HG03575 (cell line): ENCODE results near the gene NCR3LG1.

Source experiments
- ATAC-seq: cut with Tn5 transposase; IDR thresholded peaks from one replicate; pipeline ENCODE4 v1.9.1; 2021; ENCODE audit not compliant: unreplicated experiment, insufficient number of reproducible peaks, low FRiP score; ENCODE audit errors: extremely low read depth

The NCR3LG1 gene, protein sequence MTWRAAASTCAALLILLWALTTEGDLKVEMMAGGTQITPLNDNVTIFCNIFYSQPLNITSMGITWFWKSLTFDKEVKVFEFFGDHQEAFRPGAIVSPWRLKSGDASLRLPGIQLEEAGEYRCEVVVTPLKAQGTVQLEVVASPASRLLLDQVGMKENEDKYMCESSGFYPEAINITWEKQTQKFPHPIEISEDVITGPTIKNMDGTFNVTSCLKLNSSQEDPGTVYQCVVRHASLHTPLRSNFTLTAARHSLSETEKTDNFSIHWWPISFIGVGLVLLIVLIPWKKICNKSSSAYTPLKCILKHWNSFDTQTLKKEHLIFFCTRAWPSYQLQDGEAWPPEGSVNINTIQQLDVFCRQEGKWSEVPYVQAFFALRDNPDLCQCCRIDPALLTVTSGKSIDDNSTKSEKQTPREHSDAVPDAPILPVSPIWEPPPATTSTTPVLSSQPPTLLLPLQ

DNA sequence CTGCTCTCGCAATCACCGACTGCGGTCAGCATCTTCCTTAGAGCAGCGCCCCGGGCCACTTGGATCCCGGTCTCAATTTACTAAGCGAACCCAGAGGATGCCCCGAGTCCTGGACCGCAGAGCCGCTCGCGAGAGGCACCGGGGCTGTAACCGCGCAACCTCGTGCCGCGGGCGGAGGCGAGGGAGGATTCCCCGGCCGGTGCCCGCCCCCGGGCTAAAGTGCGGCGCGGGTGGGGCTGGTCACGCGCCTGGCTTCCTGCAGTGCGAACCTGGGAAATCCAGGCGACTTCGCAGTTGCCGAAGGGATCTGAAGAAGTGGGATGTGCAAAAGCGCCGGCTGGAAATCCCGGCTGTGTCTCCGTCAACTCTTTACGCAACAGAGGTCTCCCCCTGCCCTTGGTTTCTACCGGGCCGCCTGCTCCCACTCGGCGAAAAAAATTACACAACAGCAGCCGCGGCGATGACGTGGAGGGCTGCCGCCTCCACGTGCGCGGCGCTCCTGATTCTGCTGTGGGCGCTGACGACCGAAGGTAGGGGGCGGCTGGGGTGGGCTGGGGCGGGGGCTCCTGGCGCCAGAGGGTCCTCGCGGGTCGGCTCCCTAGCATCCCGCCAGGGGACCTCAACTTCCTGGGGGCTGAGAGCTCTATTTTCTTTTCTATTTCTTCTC is at the start of gene NCR3LG1:
TSS of gene NCR3LG1 (plus strand) at position 291 of the 667 bp plus-strand sequence. CDS start at position 461, 170 bp downstream.
- no peak for ATAC-seq

DNA sequence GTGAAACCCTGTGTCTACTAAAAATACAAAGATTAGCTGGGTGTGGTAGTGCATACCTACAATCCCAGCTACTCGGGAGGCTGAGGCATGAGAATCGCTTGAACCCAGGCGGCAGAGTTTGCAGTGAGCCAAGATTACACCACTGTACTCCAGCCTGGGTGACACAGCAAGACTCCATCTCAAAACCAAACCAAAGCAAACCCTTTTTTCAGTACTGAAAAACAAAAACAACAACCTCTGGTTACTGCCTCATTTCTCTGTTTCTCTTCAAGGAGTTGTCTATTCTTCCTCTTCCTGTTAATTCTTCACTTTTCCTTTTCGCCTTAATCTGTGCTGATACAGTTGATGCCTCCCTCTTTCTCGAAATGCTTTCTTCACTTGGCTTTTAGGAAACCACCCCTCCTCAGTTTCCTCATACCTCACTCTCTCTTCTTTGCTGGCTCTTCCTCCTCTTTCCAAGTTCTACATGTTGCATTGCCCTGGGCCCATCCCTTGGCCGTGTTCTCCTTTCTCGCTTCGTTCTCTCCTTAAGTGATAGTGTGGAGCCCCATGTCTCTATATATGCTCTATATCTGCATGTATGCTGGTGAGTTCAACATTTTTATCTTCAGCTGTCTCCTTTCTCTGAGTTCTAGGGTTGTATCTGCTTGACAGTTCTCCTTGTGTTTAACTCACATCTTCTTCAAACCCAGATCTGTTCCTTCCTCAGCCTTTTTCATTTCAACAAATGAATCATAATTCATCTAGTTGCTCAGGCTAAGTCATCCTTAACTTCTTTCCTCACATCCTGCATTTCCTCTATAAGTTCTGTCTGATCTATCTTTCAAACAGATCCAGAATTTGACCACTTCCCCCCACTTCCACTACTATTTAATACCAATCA is 38.0 kb upstream of the NCR3LG1 start:
- no peak for ATAC-seq

DNA sequence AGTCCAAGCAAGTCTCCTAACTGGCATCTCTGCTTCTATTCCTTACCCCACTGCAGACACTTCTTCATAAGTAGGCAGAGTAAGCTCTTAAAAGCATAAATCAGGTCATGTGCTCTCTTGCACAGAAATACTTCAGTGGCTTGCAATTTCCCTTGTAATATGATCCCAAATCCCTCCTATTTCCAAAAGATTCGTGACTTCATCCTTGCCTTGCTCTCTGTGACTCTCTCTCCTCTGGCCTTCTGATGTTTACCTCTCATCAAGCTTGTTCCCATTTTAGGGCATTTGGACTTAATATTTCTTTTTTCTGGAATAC is 37.4 kb upstream of the NCR3LG1 start:
- no peak for ATAC-seq

DNA sequence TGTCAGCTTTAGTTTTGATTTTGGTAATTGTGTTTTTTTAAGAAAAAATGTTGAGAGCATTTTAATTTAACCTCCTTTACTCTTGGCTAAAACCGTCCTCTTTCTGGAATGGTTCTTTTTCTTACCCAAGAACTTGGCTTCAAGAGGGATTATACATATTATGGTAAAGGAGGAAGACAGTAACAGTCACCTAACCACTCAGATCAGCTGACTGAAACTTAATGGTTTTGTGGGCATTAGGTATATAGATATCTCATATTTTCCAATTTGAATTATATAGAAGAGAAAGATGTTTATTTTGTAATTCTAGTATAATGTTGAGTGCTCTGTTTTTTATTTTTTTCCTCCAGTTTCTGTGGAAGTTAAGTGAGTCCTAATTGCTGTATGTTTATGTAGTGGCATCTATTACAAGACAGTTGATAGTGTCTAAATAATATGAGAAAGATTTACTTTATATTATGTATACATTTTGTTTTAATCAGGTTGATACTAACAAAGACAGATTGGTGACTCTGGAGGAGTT is 36.6 kb upstream of the NCR3LG1 start:
- no peak for ATAC-seq

DNA sequence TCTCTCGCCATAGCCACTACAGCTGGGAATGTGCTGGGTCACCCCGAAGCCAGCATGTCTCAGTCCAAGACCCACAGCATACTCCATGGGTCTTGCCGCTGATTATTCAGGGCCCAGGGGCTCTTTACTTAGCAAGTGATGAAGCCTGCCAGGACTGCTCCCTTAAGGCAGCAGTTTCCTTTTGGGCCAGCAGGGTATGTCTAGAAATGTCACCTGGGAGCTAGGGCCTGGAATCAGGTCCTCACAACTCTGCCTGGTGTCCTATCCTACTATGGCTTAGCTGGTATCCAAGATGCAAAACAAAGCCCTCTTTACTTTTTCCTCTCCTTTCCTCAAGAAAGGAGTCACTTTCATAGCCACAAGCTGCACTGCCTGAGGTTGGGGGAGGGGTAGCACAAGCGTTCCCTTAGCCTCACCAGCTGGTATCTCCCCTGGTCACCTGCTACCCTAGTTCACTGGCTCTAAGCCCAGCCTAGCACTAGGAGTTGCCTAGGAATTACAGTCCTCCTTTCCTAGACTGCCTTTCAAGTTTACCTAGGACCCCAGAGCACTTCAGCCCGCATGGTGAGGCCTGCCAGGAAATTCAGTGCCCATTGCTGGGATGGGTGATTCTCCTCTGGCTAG is 22.6 kb upstream of the NCR3LG1 start:
- no peak for ATAC-seq

DNA sequence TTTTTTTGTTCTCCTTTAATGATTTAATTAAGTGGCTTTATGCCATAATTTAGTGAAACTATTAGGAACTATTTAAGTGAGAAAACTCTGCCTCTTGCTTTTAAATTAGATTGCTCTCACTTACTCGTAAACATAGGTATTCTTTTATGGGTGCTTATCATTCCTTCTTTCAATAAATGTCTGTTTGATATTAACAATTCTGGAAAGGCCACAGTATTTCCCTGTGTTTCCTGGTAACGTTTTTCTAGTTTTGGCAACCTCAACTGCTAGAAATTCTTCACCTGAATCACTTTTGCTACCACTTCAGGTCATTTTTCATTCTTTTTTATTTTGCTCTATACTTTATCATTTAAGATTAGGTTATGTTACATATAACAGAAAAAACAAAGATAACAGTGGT is 19.9 kb upstream of the NCR3LG1 start:
- ATAC-seq = no peak

DNA sequence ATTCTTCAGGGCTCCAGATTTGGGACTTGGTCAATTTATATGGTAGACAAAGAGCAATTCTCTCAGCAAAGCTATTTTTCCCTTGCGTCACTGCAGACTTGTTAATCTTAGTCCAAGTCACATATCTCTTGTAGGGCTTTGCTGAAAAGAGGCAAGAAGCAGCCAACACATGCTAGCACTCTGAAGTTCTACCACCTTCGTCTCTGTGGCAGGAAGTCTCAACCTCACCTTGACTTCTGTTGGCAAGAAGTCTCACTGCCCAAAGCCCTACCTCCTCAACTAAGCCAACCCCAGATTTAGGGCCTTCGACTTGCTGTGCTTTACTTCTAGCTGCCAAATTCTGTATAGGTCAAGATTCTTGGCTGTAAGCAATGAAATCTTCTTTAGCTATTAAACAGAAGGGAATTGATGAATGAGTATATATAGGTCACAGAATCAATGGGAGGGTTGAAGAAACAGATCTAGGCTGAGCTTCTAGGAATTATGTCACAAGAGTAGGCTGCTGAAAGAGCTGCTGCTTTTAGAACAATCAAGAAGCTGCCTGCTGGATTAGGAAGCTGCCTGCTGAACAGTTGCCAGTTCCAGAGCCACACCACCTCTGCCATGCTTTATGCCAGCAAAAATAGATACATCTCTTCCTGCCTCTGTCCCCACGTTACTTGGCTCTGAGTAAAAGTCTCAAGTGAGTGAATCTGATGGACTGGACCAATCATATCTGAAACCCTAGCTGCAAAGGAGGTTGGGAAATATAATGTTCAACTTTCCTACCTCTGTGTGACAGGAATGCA is 17.6 kb upstream of the NCR3LG1 start:
- no peak for ATAC-seq

DNA sequence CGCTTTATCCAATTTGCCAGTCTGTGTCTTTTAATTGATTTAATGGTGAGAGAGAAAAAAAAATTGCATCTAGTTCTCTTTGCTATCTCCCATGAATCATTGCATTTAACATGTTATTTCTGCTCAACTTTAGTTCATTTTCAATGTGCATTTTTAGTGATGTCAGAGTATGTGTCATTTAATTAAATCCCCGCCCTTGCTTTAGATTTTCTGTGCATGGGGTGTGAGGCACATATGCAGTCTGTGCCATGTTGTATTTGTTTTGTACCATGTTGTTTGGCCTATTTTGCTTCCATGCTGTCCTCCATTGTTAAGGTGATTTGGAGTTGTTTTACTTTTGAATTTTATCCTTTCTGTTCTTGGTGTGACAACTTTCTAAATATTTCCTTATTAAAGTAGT is 8.3 kb upstream of the NCR3LG1 start:
- ATAC-seq = no peak

DNA sequence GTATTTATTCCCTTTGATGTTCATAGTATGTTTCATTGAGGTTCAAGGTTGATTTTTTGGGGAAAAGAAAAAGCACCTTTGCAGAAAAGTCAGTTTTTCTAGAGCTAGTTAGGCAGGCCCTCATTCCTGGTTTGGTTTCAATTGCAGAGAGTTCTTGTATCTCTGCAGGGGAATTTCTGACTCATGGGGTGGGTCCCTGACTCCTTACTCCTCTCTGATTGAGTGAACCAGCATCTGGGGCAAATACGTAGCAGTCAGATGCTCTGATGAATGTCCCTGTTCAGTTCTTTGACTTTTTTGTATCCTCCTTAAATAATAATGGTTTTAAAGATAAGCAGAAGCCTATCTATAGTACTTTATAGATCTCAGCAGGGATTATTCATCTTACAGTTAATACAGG is 7.7 kb upstream of the NCR3LG1 start:
- ATAC-seq = no peak

DNA sequence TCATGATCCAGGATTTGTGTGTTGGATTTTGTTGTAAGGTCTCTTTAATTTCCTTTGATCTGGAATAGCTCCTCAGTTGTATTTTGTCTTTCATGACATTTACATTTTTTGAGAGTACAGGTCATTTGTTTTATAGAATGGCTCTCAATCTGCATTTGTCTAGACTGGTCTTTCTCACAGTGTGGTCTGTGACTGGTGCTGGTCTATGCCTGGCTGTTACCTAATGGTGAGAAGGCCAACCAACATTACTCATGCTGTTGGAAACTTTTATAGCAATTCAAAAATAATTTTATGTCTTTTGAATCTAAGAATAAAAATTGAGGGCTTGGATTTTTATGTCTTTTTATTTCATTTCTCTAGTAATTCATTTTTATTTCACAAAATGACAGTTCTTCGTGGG is 3.9 kb upstream of the NCR3LG1 start:
- ATAC-seq = no peak

DNA sequence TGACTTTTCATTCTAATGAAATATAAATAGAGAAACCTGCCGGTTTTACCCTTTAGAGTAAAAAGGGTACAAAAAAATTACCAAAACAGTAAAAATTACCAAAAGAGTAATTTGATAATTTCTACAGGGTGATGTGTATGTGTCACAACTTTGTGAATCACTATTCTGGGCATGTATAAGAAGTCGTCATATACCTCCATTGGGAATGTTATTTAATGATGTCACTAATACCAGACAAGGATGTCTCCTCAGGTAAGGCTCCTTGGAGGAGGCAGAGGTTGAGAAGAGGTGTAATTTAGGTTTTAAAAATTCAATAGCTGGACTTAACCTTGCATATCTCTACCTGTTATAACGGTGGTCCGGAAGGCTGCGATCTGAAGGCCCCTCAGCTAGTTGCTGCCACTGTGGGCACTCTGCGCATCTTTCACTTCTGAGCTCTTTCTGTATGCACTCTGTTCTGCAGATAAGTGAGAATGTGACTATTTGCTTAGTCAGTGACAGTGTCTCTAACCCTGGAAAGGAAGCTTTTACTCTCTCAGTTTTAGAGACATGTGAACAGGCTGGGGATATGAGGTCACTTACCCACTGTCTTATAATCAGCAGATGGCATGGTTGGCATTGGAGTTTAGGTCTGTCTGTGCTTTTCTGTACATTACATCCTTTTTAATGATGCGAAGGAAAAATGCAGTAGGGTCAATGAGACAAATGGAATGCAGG is 987 bp upstream of the NCR3LG1 start:
- ATAC-seq = no peak

DNA sequence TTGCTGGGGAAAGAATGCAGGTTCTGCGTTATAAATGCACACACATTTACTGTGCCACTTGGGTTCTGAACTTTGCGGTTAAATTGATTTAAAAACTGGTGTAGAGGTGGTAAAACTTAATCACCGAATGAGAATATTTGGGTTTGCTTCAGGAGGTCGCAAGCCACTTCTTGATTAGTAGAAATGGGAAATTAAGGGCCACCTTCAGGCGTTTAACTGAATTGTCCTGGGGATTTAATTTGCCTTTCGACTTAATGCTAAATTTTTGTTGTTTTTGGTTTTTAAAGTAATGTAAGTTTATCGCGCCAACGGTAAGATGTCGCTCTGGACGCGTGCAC is 459 bp upstream of the NCR3LG1 start:
- no peak for ATAC-seq

DNA sequence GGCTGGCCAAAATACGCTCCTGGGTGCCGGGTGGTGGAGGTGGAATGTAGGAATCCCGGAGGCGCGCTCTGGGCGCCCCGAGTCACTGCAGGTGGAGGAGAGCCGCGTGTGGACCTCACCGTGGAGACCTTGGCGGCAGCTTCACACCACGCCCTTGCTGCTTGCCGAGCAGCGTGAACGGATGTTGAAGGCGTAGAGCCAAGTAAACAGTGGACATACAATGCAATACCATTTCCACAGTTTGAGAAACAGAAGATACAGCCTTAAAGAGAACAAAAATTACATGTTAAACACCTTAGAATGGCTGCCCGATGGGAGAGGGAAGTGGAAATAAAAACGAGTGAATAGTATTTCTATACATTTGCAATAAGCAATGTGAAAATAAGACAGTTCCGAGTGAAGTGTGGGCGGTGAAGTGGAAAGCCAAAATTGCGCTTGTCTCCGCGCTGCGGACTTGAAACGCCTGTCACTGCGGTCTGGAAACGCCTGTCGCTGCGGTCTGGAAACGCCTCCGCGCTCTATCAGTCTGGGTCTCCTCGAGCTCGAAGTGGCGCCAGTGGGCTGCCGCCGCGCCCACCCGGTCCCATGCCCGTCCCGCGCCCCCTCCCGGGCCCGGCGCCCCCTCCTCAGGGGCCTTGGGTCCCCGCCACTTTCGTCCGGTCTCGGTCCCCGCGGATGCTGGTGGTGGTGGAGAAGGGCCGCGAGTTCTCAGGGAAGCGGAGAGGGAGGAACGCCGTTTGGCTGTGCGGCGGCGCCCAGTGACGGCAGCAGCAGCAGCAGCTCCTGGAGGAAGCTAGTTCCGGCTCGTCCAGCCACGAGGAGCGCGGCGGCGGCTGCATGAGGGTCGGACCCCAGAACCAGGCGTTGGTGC is 1.6 kb downstream of the NCR3LG1 start:
- ATAC-seq = no peak

DNA sequence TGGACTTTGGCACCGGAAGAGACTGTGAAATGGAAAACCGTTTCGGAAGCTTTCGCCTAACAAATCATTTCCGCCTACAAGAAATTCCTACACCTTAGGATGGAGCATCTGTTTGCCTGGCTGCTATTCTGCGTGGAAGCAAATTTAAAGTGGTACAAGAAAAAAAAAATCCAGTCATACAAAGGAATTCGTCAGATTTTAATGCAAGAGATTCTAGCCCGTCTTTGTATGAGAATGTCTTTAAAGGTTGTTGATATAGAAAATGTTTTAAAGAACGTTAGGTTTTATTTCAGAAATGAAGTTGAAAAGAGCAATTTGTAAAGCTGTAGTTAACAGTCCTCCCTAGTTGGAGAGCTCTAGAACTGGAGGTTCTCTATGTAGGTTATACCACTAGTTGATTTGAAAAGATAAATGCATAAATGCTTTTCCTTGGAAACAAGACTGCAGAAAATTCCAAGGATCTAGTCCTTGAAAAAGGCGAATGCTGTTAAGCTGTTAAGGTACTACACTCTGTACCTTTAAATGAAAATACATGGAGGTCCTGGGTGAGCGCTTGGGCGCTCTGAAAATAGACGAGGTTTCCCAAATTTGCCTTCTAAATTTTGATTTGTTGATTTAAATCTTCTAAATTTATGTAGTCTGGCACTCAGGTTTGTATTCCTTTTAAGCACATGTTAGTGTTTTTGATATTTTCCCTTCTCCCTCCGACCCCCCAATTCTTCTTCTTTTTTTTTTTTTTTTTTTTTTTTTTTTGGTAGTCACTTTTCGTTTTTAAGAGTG is 2.4 kb downstream of the NCR3LG1 start:
- no peak for ATAC-seq

DNA sequence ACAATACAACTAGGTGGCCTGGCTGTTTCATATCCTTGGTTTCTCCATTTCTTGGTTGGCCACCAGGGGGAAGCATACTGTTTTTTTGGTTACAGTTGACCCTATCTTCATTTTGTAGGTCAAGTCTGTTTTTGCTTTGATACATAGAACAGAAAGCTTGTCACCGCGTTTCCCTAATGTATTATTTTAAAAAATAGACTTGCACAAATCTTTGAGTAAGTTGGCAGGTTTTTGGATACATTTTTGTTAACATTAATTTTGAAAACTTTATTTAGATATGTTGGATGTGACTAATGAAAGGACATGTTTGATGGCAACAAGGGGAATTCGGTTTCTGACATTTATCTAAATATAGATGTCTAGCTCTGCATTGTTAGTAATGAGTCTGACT is 3.0 kb downstream of the NCR3LG1 start:
- ATAC-seq = no peak

DNA sequence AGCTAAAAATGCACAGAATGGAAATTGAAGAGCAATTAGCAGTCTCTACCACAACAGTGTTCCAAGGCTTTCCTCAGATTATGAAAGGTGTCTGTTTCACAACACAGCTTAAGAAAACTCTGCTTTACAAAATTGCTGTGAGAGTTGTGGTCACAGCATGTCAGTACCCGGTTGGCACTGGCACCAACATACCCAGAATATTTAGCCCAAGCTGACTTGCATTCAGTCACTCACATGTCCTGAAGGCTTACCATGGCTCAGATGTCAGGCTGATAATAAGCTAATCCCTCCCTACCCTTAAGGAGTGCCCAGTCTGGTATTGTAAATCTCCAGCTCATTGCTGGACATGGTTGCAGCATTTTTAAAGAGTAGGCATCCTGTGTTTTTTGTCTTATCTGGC is 14.9 kb downstream of the NCR3LG1 start:
- ATAC-seq = no peak
